HG03095 (cell line): ENCODE results near the gene SFRP2.

Experiments
- ATAC-seq: cut with Tn5 transposase; IDR thresholded peaks from one replicate; pipeline ENCODE4 v1.9.1; 2021; ENCODE audit warnings: moderate library complexity; ENCODE audit not compliant: unreplicated experiment

Gene SFRP2

GRCh38 chr4:153788413-153789276, at the start of gene SFRP2:
SFRP2 (minus strand) TSS chr4:153789083; CDS start chr4:153788835, 248 bp downstream.
- ATAC-seq = no peak

GRCh38 chr4:153838564-153838963, 49.7 kb upstream of the SFRP2 start:
- ATAC-seq = no peak

GRCh38 chr4:153834901-153835300, 46.0 kb upstream of the SFRP2 start:
- no peak for ATAC-seq

GRCh38 chr4:153832720-153833287, 43.9 kb upstream of the SFRP2 start:
- ATAC-seq = no peak

- ATAC-seq = no peak
These were observed 43.2 kb upstream of the SFRP2 start for GRCh38 chr4:153832054-153832453.

GRCh38 chr4:153831245-153831644, 42.4 kb upstream of the SFRP2 start:
- no peak for ATAC-seq

GRCh38 chr4:153825691-153826090, 36.8 kb upstream of the SFRP2 start:
- no peak for ATAC-seq

- ATAC-seq = no peak
These were observed 36.2 kb upstream of the SFRP2 start for GRCh38 chr4:153825126-153825525.

GRCh38 chr4:153824501-153824900, 35.6 kb upstream of the SFRP2 start:
- no peak for ATAC-seq

- ATAC-seq = no peak
These were observed 34.6 kb upstream of the SFRP2 start for GRCh38 chr4:153823483-153823882.

GRCh38 chr4:153822316-153822715, 33.4 kb upstream of the SFRP2 start:
- ATAC-seq = no peak

- ATAC-seq = no peak
These were observed 28.6 kb upstream of the SFRP2 start for GRCh38 chr4:153817466-153817865.

- no peak for ATAC-seq
These were observed 27.7 kb upstream of the SFRP2 start for GRCh38 chr4:153816542-153816941.

GRCh38 chr4:153814789-153815188, 25.9 kb upstream of the SFRP2 start:
- no peak for ATAC-seq

- no peak for ATAC-seq
These were observed 21.3 kb upstream of the SFRP2 start for GRCh38 chr4:153809916-153810810.

- ATAC-seq = no peak
These were observed 20.4 kb upstream of the SFRP2 start for GRCh38 chr4:153809307-153809706.

GRCh38 chr4:153808175-153808574, 19.3 kb upstream of the SFRP2 start:
- ATAC-seq = no peak

- no peak for ATAC-seq
These were observed 17.2 kb upstream of the SFRP2 start for GRCh38 chr4:153806073-153806472.

GRCh38 chr4:153804722-153805121, 15.8 kb upstream of the SFRP2 start:
- ATAC-seq = no peak

- ATAC-seq = no peak
These were observed 10.8 kb upstream of the SFRP2 start for GRCh38 chr4:153799694-153800074.

GRCh38 chr4:153798901-153799693, 10.2 kb upstream of the SFRP2 start:
- no peak for ATAC-seq
